Stimulated activated CD8-positive, alpha-beta memory T cell treated with anti-CD3 and anti-CD28 coated beads, Interleukin-4, amount 100 ng/mL, for 24 hours (primary cell): ENCODE results near the gene PARP14.
"Not testable (repeated sequence)": the region's sequence is repeated elsewhere in the genome, so short reads cannot be mapped to it uniquely, and the experiment has no call there.

ENCODE experiments used
- DNase-seq: peaks from one replicate; pipeline ENCODE4 v3.0.0-alpha.2; 2020; ENCODE audit warnings: low read depth

The PARP14 gene

GRCh38 chr3:122680475-122681283, at the start of gene PARP14:
TSS of gene PARP14 (plus strand) at chr3:122680839. CDS start at chr3:122680884, 45 bp downstream.
- DNase-seq: peak; percentile 41

DNA sequence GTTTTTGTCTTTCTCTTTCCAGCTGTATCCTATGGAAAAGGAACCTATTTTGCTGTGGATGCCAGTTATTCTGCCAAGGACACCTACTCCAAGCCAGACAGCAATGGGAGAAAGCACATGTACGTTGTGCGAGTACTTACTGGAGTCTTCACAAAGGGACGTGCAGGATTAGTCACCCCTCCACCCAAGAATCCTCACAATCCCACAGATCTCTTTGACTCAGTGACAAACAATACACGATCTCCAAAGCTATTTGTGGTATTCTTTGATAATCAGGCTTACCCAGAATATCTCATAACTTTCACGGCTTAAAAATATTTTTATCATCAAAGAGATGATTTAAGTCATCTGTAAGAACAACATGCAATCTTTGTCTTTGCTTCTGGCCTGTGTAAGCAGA, 44.9 kb upstream of the PARP14 start:
- DNase-seq: no peak

DNA sequence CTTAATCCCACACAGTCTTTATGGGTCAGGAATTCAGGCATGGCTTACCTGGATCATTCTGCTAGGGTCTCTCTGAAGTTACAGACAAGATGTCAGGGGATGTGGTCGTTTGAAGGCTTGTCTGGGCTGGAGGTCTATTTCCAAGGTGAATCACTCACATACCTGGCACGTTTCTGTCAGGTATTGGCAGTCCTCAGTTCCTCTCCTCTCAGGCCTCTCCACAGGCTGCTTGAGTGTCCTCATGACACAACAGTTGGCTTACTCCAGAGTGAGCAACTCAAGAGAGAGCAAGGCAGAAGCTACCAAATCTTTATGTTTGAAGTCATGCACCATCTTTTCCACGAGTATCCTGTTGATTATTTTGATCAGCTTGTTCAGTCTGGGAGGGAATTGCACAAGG, 43.9 kb upstream of the PARP14 start:
- DNase-seq: no peak

- DNase-seq: no peak
These were observed 40.1 kb upstream of the PARP14 start for GRCh38 chr3:122640437-122640999.

GRCh38 chr3:122642935-122643334, 37.7 kb upstream of the PARP14 start:
- no peak for DNase-seq

- no peak for DNase-seq
These were observed 34.3 kb upstream of the PARP14 start for GRCh38 chr3:122646146-122646988.

GRCh38 chr3:122651233-122651907, 29.3 kb upstream of the PARP14 start:
- not testable (repeated sequence) for DNase-seq

DNA sequence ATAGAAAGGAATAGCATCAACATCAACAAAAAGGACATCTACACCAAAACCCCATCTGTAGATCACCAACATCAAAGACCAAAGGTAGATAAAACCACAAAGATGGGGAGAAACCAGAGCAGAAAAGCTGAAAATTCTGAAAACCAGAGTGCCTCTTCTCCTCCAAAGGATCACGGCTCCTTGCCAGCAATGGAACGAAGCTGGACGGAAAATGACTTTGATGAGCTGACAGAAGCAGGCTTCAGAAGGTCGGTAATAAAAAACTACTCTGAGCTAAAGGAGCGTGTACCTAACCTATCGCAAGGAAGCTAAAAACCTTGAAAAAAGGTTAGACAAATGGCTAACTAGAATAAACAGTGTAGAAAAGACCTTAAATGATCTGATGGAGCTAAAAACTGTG, 28.7 kb upstream of the PARP14 start:
- not testable (repeated sequence) for DNase-seq

- not testable (repeated sequence) for DNase-seq
These were observed 22.3 kb upstream of the PARP14 start for GRCh38 chr3:122658336-122658735.

DNA sequence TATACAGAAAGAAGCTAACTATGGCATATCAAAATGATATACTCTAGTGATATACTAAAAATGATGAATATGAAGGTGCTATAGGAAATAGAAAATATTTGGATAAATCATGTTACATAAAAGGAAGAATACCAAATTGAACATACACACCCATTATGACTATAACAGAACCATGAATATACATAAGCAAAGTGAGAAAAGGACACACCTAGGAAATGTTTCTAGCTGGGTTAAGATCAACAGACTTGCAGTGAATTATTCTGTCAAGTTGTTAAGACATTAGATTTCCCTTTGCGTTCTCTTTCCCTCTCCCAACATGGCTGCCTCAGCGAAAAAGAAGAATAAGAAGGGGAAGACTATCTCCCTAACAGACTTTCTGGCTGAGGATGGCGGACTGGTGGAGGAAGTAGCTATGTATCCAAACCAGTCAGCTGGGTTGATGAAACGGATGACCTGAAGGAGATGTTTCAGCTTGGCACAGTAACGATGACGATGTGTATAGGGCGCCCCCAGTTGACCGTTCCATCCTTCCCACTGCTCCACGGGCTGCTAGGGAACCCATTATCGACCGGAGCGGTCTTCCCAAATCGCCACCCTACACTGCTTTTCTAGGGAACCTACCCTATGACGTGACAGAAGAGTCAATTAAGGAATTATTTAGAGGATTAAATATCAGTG, 20.2 kb upstream of the PARP14 start:
- no peak for DNase-seq

DNA sequence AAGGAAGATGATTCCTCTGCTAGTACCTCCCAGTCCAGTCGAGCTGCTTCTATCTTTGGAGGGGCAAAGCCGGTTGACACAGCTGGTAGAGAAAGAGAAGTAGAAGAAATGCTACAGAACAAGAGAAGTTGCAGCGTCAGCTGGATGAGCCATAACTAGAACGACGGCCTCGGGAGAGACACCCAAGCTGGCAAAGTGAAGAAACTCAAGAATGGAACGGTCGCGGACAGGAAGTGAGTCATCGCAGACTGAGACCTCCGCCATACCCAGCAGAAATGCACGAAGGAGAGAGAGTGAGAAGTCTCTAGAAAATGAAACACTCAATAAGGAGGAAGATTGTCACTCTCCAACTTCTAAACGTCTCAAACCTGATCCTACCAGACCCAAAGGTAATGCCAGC, 19.0 kb upstream of the PARP14 start:
- DNase-seq: no peak

DNA sequence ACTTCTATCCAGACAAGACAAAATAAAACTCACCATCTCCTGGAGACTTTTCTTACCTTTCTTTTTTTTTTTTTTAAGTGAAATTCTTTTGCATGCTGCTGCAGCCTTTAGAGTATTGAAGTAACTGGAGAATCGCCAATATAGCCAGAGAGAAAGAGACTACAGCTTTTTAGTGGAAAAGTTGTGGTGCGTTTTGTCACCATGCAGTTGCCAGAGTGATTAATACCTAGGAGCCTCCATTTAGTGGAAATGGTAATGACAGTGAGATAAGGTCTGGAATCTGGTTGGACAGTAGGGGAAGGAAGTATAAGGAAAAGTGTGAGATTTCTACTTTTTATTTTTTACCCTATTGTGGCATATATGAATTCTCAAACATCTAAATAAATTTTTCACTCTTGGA, 18.1 kb upstream of the PARP14 start:
- no peak for DNase-seq

- no peak for DNase-seq
These were observed 15.3 kb upstream of the PARP14 start for GRCh38 chr3:122665226-122665786.

DNA sequence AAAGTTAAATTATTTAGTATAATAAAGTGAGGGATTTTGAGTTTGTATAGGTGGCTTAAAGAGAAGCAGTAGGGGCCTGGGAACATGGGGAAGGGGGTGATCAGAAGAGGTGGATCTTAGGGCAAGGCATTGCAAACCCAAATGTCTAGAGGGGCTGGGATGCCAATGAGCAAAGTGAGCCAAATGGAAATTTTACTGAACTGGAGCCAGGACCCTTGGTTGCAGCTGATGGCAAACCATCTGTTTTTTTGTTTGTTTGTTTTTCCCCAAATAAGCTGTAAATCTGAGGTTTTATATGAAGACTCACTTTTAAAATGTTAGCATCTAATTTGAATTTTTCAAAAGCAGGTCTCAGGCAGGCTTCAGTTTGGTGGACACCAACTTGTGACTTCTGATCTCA, 14.8 kb upstream of the PARP14 start:
- DNase-seq: no peak

DNA sequence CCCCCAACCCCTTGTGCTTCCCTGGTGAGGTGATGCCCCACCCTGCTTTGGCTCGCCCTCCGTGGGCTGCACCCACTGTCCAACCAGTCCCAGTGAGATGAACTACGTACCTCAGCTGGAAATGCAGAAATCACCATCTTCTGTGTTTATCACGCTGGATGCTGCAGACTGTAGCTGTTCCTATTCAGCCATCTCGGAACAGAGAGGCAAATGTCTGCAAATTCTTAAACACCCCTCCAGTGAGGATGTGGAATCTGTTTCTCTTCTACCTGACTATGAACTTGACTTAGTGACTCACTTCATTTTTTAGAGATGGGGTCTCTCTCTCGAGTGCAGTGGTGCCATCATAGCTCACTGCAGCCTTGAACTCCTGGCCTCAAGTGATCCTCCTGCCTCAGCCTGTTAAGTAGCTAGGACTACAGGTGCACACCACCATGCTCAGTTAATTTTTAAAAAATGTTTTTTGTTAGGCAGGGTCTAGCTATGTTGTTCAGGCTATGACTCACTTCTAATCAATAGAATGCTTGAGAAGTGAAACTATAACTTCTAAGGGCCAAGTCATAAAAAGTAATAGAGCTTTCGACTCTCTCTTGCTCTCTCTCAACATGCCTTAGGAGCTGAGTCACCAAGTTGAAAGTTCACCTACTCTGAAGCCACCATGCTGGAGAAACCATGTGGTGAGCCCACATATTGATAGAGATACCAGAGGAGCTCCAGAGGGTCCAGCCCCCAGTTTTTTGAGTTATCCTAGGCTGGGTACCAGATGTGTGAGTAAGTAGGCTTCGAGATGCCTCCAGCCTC, 11.5 kb upstream of the PARP14 start:
- no peak for DNase-seq

DNA sequence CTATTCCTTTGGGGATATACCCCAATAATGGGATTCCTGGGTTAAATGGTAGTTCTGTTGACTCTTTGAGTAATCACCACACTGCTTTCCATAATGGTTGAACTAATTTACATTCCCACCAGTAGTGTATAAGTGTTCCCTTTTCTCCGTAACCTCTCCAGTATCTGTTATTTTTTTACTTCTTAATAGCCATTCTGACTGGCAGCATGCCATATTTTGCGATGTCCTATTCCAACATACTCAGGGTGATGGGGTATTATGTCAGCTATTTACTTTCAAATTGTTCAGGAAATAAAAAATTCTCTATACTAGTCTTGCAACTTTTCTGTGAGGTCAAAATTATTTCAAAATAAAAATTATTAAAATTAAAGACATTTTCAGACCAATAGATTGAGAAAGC, 9.1 kb upstream of the PARP14 start:
- DNase-seq: no peak

DNA sequence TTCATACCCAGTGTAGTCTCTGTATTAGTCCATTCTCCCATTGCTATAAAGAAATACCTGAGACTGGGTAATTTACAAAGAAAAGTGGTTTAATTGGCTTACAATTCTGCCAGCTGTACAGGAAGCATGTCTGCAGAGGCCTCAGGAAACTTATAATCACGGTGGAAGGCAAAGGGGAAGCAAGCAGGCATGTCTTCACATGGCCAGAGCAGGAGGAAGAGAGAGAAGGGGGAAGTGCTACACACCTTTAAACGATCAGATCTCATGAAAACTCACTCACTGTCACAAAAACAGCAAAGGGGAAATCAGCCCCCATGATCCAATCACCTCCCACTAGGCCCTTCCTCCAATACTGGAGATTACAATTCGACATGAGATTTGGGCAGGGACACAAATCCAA, 6.3 kb upstream of the PARP14 start:
- DNase-seq: no peak

DNA sequence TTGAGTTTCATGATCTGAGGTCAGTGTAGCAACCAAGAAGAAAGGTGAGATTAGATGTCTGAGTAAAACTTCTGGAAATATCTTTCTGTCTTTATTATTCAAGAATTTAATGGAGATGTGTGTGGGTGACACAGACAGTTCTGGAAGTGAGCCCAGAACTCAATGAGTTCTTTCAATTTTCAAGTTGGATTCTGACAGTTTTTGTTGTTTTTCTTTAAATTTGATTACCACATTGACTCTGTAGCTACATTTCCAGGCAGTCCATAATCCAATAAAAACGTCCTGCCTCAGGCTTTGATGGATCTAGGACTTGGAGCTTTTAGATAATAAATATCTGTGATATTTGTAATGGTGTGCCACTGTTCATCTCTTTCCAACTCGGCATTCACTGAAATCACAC, 3.9 kb upstream of the PARP14 start:
- no peak for DNase-seq

DNA sequence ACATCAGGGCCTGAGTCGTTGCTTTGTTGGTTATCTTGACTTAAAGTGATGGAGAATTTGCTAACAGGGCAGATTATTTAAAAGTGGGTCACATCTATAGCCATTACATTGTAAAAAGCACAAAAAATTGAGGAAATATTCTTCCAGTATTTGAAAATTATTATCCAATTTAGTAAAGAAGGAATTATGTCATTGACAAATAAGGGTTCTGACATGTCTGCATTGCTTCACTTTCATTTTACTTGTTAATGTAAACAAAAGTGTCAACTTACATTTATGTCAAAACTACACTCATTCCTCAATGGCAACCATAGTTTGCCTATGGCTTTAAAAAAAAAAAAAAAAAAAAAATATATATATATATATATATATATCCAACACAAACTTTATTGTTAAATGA, 3.4 kb upstream of the PARP14 start:
- no peak for DNase-seq

DNA sequence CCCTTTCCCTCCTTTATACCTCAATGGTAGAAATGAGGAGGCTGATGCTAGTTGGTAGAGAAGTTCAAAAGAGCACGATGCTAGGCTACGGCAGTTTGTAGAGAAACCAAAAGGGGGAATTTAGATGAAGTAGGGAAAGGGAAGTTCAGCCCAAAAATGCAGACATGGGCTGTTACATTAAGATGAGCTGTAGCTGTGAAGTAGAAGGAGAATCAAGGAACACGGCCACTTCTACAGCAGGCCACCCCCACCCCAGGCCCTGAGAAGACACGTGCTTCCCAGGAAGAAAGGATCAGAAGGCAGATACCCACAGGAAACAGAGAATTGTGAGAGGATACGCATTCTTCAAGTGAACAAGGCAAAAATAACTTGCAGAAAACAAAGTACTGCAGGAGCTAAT, 2.1 kb upstream of the PARP14 start:
- no peak for DNase-seq
